HG03135 (cell line): ENCODE data around the gene TMEM147.
A peak's percentile ranks its signal among the peaks of the same experiment; 100 is the strongest.

Experiments used
- ATAC-seq: cut with Tn5 transposase; IDR thresholded peaks from one replicate; pipeline ENCODE4 v1.9.1; 2021; ENCODE audit warnings: mild to moderate bottlenecking, moderate library complexity; ENCODE audit not compliant: unreplicated experiment

Gene TMEM147

GRCh38 chr19:35545001-35545854 lies at the start of gene TMEM147:
Gene TMEM147 (plus strand): TSS chr19:35545626. CDS start chr19:35545740, 114 bp downstream.
- peak; percentile 68 for ATAC-seq

- no peak for ATAC-seq
Measured at GRCh38 chr19:35497406-35497805, 48.0 kb upstream of the TMEM147 start.

- no peak for ATAC-seq
Measured at GRCh38 chr19:35498220-35498619, 47.2 kb upstream of the TMEM147 start.

- ATAC-seq: no peak
Measured at GRCh38 chr19:35498984-35499527, 46.4 kb upstream of the TMEM147 start.

- ATAC-seq: no peak
Measured at GRCh38 chr19:35500611-35501010, 44.8 kb upstream of the TMEM147 start.

GRCh38 chr19:35501684-35502083 lies 43.7 kb upstream of the TMEM147 start:
- ATAC-seq: no peak

GRCh38 chr19:35502751-35503150 lies 42.7 kb upstream of the TMEM147 start:
- no peak for ATAC-seq

- no peak for ATAC-seq
Measured at GRCh38 chr19:35506011-35506410, 39.4 kb upstream of the TMEM147 start.

GRCh38 chr19:35507561-35507960 lies 37.9 kb upstream of the TMEM147 start:
- no peak for ATAC-seq

- no peak for ATAC-seq
Measured at GRCh38 chr19:35508129-35508528, 37.3 kb upstream of the TMEM147 start.

- no peak for ATAC-seq
Measured at GRCh38 chr19:35509018-35509652, 36.3 kb upstream of the TMEM147 start.

GRCh38 chr19:35509861-35510625 lies 35.4 kb upstream of the TMEM147 start:
- peak; percentile 56 for ATAC-seq

- no peak for ATAC-seq
Measured at GRCh38 chr19:35510626-35510964, 34.8 kb upstream of the TMEM147 start.

GRCh38 chr19:35511337-35511736 lies 34.1 kb upstream of the TMEM147 start:
- no peak for ATAC-seq

- no peak for ATAC-seq
Measured at GRCh38 chr19:35512831-35513627, 32.4 kb upstream of the TMEM147 start.

GRCh38 chr19:35513628-35514281 lies 31.7 kb upstream of the TMEM147 start, which contains the start of gene DMKN:
Gene DMKN (minus strand): TSS chr19:35513649. CDS start chr19:35513475, 174 bp downstream.
- no peak for ATAC-seq

GRCh38 chr19:35514282-35514809 lies 31.1 kb upstream of the TMEM147 start:
- ATAC-seq: no peak

GRCh38 chr19:35516310-35516709 lies 29.1 kb upstream of the TMEM147 start:
- no peak for ATAC-seq

- ATAC-seq: no peak
Measured at GRCh38 chr19:35517342-35517741, 28.1 kb upstream of the TMEM147 start.

GRCh38 chr19:35518313-35518712 lies 27.1 kb upstream of the TMEM147 start:
- no peak for ATAC-seq
